ENCODE measurements around the gene RSRC1. TPM values are rescaled to one million over a fixed set of nuclear protein-coding genes. Genes with fewer than 3 reads are reported as not detected.

RSRC1 gene
- total and polyA plus RNA-seq, 2 donors (not counting 1 experiment from before 2014, with no cell fraction given), result 4.5 to 54.6 TPM

- intact Hi-C loops (cut with micrococcal nuclease), result no loop called here
- peaks cover 4% of the 10 kb centered on the region for H3K79me2 ChIP-seq (ENCODE audit: control insufficient read depth, insufficient read depth, low read length)
- no peak overlapping the region for H3K27ac ChIP-seq (ENCODE audit: low read length in 2 of 2)
- no peaks in the 10 kb centered on the region for H4K20me1 ChIP-seq (ENCODE audit: control insufficient read depth, insufficient read depth, low read length, poor library complexity, severe bottlenecking)
- H3K4me1 ChIP-seq (ENCODE audit: control insufficient read depth in 2 of 2, insufficient read depth in 2 of 2, low read length in 2 of 2), result no peaks in the 10 kb centered on the region
- H3K4me2 ChIP-seq (replicated peaks; ENCODE audit: low read depth, low read length, poor library complexity, severe bottlenecking), result no peak overlapping the region
- H3K4me3 ChIP-seq (ENCODE audit: control extremely low read depth in 1 of 5, extremely low read depth in 1 of 5, insufficient read depth in 1 of 5, low read depth in 2 of 5, low read length in 4 of 5), result no peak overlapping the region
- H3K9ac ChIP-seq (ENCODE audit: low read length), result no peak overlapping the region
- H3K9me3 ChIP-seq (ENCODE audit: control extremely low read depth in 1 of 3, control insufficient read depth in 2 of 3, insufficient read depth in 1 of 3, low read length in 2 of 3), result peaks cover 0 to 3% (median 3%) of the 10 kb centered on the region in 3 donors
- no peak for TF ChIP-seq EZH2 (IDR thresholded peaks at IDR 0.05; ENCODE audit: borderline replicate concordance, insufficient read depth, low read depth, low read length, poor library complexity, severe bottlenecking)
- TF ChIP-seq CTCF (IDR thresholded peaks at IDR 0.05), result no peak
- no peak for DNase-seq
- 86% methylated on average over 1 of the region's 3 CpGs for WGBS (ENCODE audit: insufficient coverage)
- CTCF ChIA-PET, result no interaction called here
- H3K36me3 ChIP-seq (replicated peaks in 1 of 2; ENCODE audit: control extremely low read depth in 1 of 2, control insufficient read depth in 1 of 2, extremely low read depth in 1 of 2, insufficient read depth in 2 of 2, low read length in 1 of 2), result peaks cover 26 to 46% of the 10 kb centered on the region in 2 experiments
- Mint-ChIP-seq H3K4me1 (no peaks in the 10 kb centered on the region), H3K9me3 (ENCODE audit: insufficient read depth) (peaks cover 15% of the 10 kb centered on the region), H3K27me3 (no peaks in the 10 kb centered on the region), H3K4me3 (no peak overlapping the region), H3K27ac (no peak overlapping the region)
- H2AFZ ChIP-seq (ENCODE audit: insufficient read depth, low read depth, low read length, poor library complexity, severe bottlenecking), result no peak overlapping the region
- ATAC-seq (ENCODE audit: low read depth), result no peak
- no peaks in the 10 kb centered on the region for H3K27me3 ChIP-seq (replicated peaks in 1 of 4; ENCODE audit: control extremely low read depth in 1 of 4, control insufficient read depth in 3 of 4, insufficient read depth in 4 of 4, low read length in 3 of 4)
- POLR2A ChIA-PET, result no interaction called here
Observed at GRCh38 chr3:158127250-158128219, 17.6 kb downstream of the RSRC1 start.

GRCh38 chr3:158128755-158129154 is 18.9 kb downstream of the RSRC1 start:
- POLR2A ChIA-PET, result no interaction called here
- Mint-ChIP-seq H3K27me3 (no peaks in the 10 kb centered on the region), H3K9me3 (ENCODE audit: insufficient read depth) (peaks cover 15% of the 10 kb centered on the region), H3K27ac (no peak overlapping the region), H3K4me1 (no peaks in the 10 kb centered on the region), H3K4me3 (no peak overlapping the region)
- no peaks in the 10 kb centered on the region for H4K20me1 ChIP-seq (ENCODE audit: control insufficient read depth, insufficient read depth, low read length, poor library complexity, severe bottlenecking)
- 100% methylated on average over 3 of the region's 6 CpGs for WGBS (ENCODE audit: insufficient coverage)
- no peak overlapping the region for H3K27ac ChIP-seq (ENCODE audit: low read length in 2 of 2)
- no peak overlapping the region for H3K4me3 ChIP-seq (ENCODE audit: control extremely low read depth in 1 of 5, extremely low read depth in 1 of 5, insufficient read depth in 1 of 5, low read depth in 2 of 5, low read length in 4 of 5)
- no peaks in the 10 kb centered on the region for H3K4me1 ChIP-seq (ENCODE audit: control insufficient read depth in 2 of 2, insufficient read depth in 2 of 2, low read length in 2 of 2)
- no peak overlapping the region for H3K9ac ChIP-seq (ENCODE audit: low read length)
- no peaks in the 10 kb centered on the region for H3K27me3 ChIP-seq (replicated peaks in 1 of 4; ENCODE audit: control extremely low read depth in 1 of 4, control insufficient read depth in 3 of 4, insufficient read depth in 4 of 4, low read length in 3 of 4)
- DNase-seq, result no peak
- no peak overlapping the region for H3K4me2 ChIP-seq (replicated peaks; ENCODE audit: low read depth, low read length, poor library complexity, severe bottlenecking)
- intact Hi-C loops (cut with micrococcal nuclease), result no loop called here
- H3K36me3 ChIP-seq (replicated peaks in 1 of 2; ENCODE audit: control extremely low read depth in 1 of 2, control insufficient read depth in 1 of 2, extremely low read depth in 1 of 2, insufficient read depth in 2 of 2, low read length in 1 of 2), result peaks cover 26 to 42% of the 10 kb centered on the region in 2 experiments
- TF ChIP-seq CTCF (IDR thresholded peaks at IDR 0.05) (no peak), EZH2 (IDR thresholded peaks at IDR 0.05; ENCODE audit: borderline replicate concordance, insufficient read depth, low read depth, low read length, poor library complexity, severe bottlenecking) (no peak)
- no peak for ATAC-seq (ENCODE audit: low read depth)
- peaks cover 7% of the 10 kb centered on the region for H3K79me2 ChIP-seq (ENCODE audit: control insufficient read depth, insufficient read depth, low read length)
- CTCF ChIA-PET, result no interaction called here
- H2AFZ ChIP-seq (ENCODE audit: insufficient read depth, low read depth, low read length, poor library complexity, severe bottlenecking), result no peak overlapping the region
- peaks cover 0 to 3% (median 3%) of the 10 kb centered on the region in 3 donors for H3K9me3 ChIP-seq (ENCODE audit: control extremely low read depth in 1 of 3, control insufficient read depth in 2 of 3, insufficient read depth in 1 of 3, low read length in 2 of 3)
